Upper lobe of right lung (tissue), 1 donor: Measurements from ENCODE around the gene DNAJB1. TPM values are rescaled to one million over a fixed set of nuclear protein-coding genes. Genes with fewer than 3 reads are reported as not detected.

Source experiments
- ATAC-seq: fragments of 200-7000 bp; cut with Tn5 transposase; one replicate; pipeline ENCODE4 v1.9.1; 2020; ENCODE audit warnings: mild to moderate bottlenecking, moderate library complexity
- DNase-seq: peaks from one replicate; pipeline ENCODE4 v3.0.0-alpha.2; 2020
- H3K27ac ChIP-seq: fragments of 200-600 bp; one replicate; pipeline ENCODE4 v1.8.0; 2022
- H3K27me3 ChIP-seq: fragments of 200-600 bp; one replicate; pipeline ENCODE4 v1.8.0; 2022; ENCODE audit warnings: mild to moderate bottlenecking
- H3K36me3 ChIP-seq: fragments of 200-600 bp; one replicate; pipeline ENCODE4 v1.8.0; 2022
- H3K4me1 ChIP-seq: fragments of 200-600 bp; one replicate; pipeline ENCODE4 v1.8.0; 2022
- H3K4me3 ChIP-seq: fragments of 200-600 bp; one replicate; pipeline ENCODE4 v1.8.0; 2022; ENCODE audit warnings: mild to moderate bottlenecking
- H3K9me3 ChIP-seq: fragments of 200-600 bp; one replicate; pipeline ENCODE4 v1.8.0; 2022
- intact Hi-C: fragments of 100-400 bp; cut with DNase I; formaldehyde crosslinking; loops from one replicate; pipeline ENCODE4 v1.11.0; 2022
- total RNA-seq: library from RNA; stranded (reverse); fragmentation: NEBNext Ultra II Directional; extraction: Animal tissue kit (Norgen Biotek cat#: 25700); gene quantifications from one replicate; pipeline ENCODE4 v1.2.1, GENCODE V29; 2021
- TF ChIP-seq, protein P1 (sequence below): fragments of 200-600 bp; IDR thresholded peaks from one replicate; pipeline ENCODE4 v1.8.0; 2022; ENCODE audit warnings: antibody characterized with exemption
- donor health status: DM: no; HTN: yes; CAD: no; lungs with severe emphysema.

The DNAJB1 gene
- total RNA-seq, 1 donor from 2014 or later, result 99.7 TPM

- ATAC-seq (no peak), DNase-seq (no peak)
- TF ChIP-seq, protein P1, sequence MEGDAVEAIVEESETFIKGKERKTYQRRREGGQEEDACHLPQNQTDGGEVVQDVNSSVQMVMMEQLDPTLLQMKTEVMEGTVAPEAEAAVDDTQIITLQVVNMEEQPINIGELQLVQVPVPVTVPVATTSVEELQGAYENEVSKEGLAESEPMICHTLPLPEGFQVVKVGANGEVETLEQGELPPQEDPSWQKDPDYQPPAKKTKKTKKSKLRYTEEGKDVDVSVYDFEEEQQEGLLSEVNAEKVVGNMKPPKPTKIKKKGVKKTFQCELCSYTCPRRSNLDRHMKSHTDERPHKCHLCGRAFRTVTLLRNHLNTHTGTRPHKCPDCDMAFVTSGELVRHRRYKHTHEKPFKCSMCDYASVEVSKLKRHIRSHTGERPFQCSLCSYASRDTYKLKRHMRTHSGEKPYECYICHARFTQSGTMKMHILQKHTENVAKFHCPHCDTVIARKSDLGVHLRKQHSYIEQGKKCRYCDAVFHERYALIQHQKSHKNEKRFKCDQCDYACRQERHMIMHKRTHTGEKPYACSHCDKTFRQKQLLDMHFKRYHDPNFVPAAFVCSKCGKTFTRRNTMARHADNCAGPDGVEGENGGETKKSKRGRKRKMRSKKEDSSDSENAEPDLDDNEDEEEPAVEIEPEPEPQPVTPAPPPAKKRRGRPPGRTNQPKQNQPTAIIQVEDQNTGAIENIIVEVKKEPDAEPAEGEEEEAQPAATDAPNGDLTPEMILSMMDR, result no peak
- Histone ChIP-seq H3K9me3 (no peaks in the 10 kb centered on the region), H3K27me3 (no peaks in the 10 kb centered on the region), H3K4me3 (no peak overlapping the region), H3K27ac (no peak overlapping the region), H3K4me1 (no peaks in the 10 kb centered on the region), H3K36me3 (peaks cover 27% of the 10 kb centered on the region)
- intact Hi-C loops, result no loop called here
Observed at GRCh38 chr19:14487370-14488125, 30.6 kb downstream of the DNAJB1 start.

- peaks cover 27% of the 10 kb centered on the region for H3K36me3 ChIP-seq
- intact Hi-C loops, result no loop called here
- no peaks in the 10 kb centered on the region for H3K9me3 ChIP-seq
- DNase-seq (no peak), ATAC-seq (no peak)
- H3K27ac ChIP-seq, result no peak overlapping the region
- TF ChIP-seq, protein P1, result no peak
- no peak overlapping the region for H3K4me3 ChIP-seq
- H3K27me3 ChIP-seq, result no peaks in the 10 kb centered on the region
- H3K4me1 ChIP-seq, result peaks cover 16% of the 10 kb centered on the region
Observed at GRCh38 chr19:14482172-14482941, 35.8 kb downstream of the DNAJB1 start.

- Histone ChIP-seq H3K9me3 (no peaks in the 10 kb centered on the region), H3K4me3 (no peak overlapping the region), H3K36me3 (peaks cover 18% of the 10 kb centered on the region), H3K4me1 (peaks cover 21% of the 10 kb centered on the region), H3K27me3 (no peaks in the 10 kb centered on the region), H3K27ac (no peak overlapping the region)
- TF ChIP-seq, protein P1, result no peak
- DNase-seq (no peak), ATAC-seq (no peak)
- intact Hi-C loops, result no loop called here
Observed at GRCh38 chr19:14480700-14481079, 37.5 kb downstream of the DNAJB1 start.

DNA sequence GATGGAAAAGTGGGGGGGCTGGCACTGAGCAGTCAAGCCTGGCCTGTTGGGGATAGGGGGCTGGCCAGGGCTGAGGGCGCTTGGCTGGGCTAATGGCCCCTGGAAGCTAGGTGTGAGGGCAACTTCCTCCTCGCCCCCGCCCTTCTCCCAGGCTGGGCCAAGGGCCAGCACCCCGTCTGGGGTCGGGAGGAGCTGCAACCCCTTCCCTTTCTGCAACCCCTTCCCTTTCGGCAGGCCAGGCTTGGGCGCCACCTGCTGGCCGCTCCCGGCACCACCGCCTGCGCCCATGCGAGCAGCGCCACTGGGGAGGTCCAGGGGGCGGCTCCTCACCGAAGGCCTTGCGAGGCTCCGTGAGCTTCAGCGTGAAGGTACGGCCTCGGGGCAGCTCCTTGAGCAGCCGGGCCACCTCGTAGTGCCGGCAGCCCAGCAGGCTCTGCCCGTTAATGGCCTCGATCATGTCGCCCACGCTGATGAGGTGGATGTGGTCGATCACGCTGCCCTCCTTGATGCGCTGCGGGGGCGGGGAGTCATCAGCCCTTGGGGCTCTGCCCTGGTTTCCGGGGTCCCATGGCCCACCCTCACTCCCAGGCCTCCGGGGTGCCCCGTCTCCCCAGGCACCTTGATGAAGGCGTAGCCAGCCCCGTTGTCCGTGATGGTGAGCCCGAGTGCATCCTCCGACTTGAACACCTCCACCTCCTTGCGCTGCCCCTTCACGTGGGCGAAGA, 38.1 kb downstream of the DNAJB1 start:
- no peak overlapping the region for H3K4me3 ChIP-seq
- ATAC-seq (peak; percentile 52), DNase-seq (peak; percentile 78)
- peaks cover 27% of the 10 kb centered on the region for H3K4me1 ChIP-seq
- H3K27me3 ChIP-seq, result no peaks in the 10 kb centered on the region
- TF ChIP-seq, protein P1, result peak; percentile 90
- intact Hi-C loops, result no loop called here
- H3K36me3 ChIP-seq, result peaks cover 18% of the 10 kb centered on the region
- H3K27ac ChIP-seq, result no peak overlapping the region
- H3K9me3 ChIP-seq, result no peaks in the 10 kb centered on the region

DNA sequence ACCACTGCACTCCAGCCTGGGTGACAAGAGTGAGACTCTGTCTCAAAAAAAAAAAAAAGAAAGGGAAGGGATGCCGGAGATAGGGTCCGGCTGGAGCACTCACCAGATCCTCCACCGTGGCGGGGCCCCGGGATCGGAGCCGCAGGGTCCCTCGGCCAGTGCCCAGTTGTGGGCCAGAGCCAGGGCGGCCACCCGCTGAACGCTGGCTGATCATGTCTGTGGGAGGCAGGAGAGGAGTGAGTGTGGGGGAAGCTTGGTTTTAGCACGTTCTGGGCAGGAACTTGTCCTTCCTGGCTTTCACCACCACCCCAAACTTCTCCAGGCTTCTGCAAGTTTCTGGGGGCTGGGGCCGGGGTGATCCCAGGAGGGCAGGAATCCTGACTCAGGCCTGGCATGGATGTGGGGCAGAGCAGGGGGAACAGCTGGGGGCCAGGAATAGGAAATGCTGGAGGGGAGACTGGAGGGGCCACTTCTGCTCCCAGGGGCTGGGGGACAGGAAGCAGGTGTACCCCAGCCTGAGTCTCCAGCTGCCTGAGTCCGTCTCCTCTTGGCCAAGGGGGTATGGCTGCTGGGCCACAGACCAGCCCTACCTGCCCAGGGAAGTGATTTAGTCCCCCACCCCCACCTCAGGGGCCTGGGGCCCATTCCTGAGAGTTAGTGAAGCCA, 38.8 kb downstream of the DNAJB1 start:
- peaks cover 31% of the 10 kb centered on the region for H3K4me1 ChIP-seq
- DNase-seq, result no peak

More for the DNA sequence above, 38.8 kb downstream of the DNAJB1 start:
- Histone ChIP-seq H3K36me3 (peaks cover 18% of the 10 kb centered on the region), H3K9me3 (no peaks in the 10 kb centered on the region), H3K27ac (no peak overlapping the region), H3K27me3 (no peaks in the 10 kb centered on the region), H3K4me3 (no peak overlapping the region)
- TF ChIP-seq, protein P1, result no peak
- no peak for ATAC-seq
- intact Hi-C loops, result no loop called here
